ENCODE results near the gene CHRNA9. TPM values are rescaled to one million over a fixed set of nuclear protein-coding genes. Genes with fewer than 3 reads are reported as not detected.

CHRNA9 gene
- polyA plus RNA-seq, 1 of the 3 experiments (the other 2 are of a cell fraction): 0.05 TPM

GRCh38 chr4:40363945-40364344, 28.8 kb downstream of the CHRNA9 start (continued):
- TF ChIP-seq CHD2 (IDR thresholded peaks at IDR 0.05; ENCODE audit: low read length, partially characterized antibody): no peak
- TF ChIP-seq GATA2 (CRISPR knock-in tag; IDR thresholded peaks at IDR 0.05): no peak
- TF ChIP-seq FOXM1 (IDR thresholded peaks at IDR 0.05; ENCODE audit: low read depth): no peak

- no peaks in the 10 kb centered on the region for H3K9me2 ChIP-seq
- H3K27me3 ChIP-seq (ENCODE audit: insufficient read depth): no peaks in the 10 kb centered on the region
- POLR2A ChIA-PET: no interaction called here
- H3K9me3 ChIP-seq: no peaks in the 10 kb centered on the region
- H3K4me2 ChIP-seq: no peak overlapping the region
- 77% methylated on average over 2 of the region's 2 CpGs for WGBS (ENCODE audit: low lambda C conversion rate)
- no peak for DNase-seq
- H2AFZ ChIP-seq (ENCODE audit: low read depth): no peak overlapping the region
- no peaks in the 10 kb centered on the region for H3K4me1 ChIP-seq (ENCODE audit: control insufficient read depth in 1 of 2, insufficient read depth in 2 of 2, low read depth in 1 of 2, low read length in 1 of 2)
- H3K27ac ChIP-seq (ENCODE audit: low read depth in 2 of 2, low read length in 1 of 2): no peak overlapping the region
- CTCF ChIA-PET: no interaction called here
- H3K36me3 ChIP-seq (replicated peaks in 1 of 2; ENCODE audit: control insufficient read depth in 1 of 2, insufficient read depth in 2 of 2, low read length in 1 of 2): no peaks in the 10 kb centered on the region
- H3K79me2 ChIP-seq (ENCODE audit: insufficient read depth): no peaks in the 10 kb centered on the region
- no peak overlapping the region for H3K4me3 ChIP-seq (ENCODE audit: low read depth in 2 of 2, low read length in 1 of 2)
- no peaks in the 10 kb centered on the region for H3F3A ChIP-seq (replicated peaks; ENCODE audit: insufficient read depth)
- H3K9ac ChIP-seq: no peak overlapping the region
- TF ChIP-seq MEF2A (IDR thresholded peaks at IDR 0.05; ENCODE audit: borderline replicate concordance, low read depth) (no peak), PBX3 (IDR thresholded peaks at IDR 0.05) (no peak), EP300 (IDR thresholded peaks at IDR 0.05; ENCODE audit: borderline replicate concordance in 1 of 2, low read depth in 1 of 2, low read length in 1 of 2) (no peak), ZBTB33 (IDR thresholded peaks at IDR 0.05; ENCODE audit: borderline replicate concordance, low read depth) (no peak), IRF3 (IDR thresholded peaks at IDR 0.05; ENCODE audit: low read depth, low read length) (no peak), RFX5 (IDR thresholded peaks at IDR 0.05; ENCODE audit: low read length) (no peak), GATA2 (CRISPR knock-in tag; IDR thresholded peaks at IDR 0.05) (no peak), NRF1 (IDR thresholded peaks at IDR 0.05; ENCODE audit: low read depth, low read length) (no peak), CTCF (IDR thresholded peaks at IDR 0.05) (no peak), TAF1 (IDR thresholded peaks at IDR 0.05; ENCODE audit: borderline replicate concordance, low read depth, low read length) (no peak), FOXM1 (IDR thresholded peaks at IDR 0.05; ENCODE audit: low read depth) (no peak), NFIC (IDR thresholded peaks at IDR 0.05; ENCODE audit: borderline replicate concordance) (no peak), RXRA (IDR thresholded peaks at IDR 0.05; ENCODE audit: borderline replicate concordance, low read depth) (no peak), EZH2phosphoT487 (IDR thresholded peaks at IDR 0.05; ENCODE audit: borderline replicate concordance, low read depth) (no peak), FOXJ3 (CRISPR knock-in tag; IDR thresholded peaks at IDR 0.05) (no peak), SIN3A (IDR thresholded peaks at IDR 0.05; ENCODE audit: borderline replicate concordance, low read depth, low read length) (no peak)
- no peaks in the 10 kb centered on the region for H4K20me1 ChIP-seq (ENCODE audit: insufficient read depth)
Observed at GRCh38 chr4:40365766-40366165, 30.6 kb downstream of the CHRNA9 start.
